LNCaP clone FGC (cell line): ENCODE measurements around the gene CREG2.
A peak's percentile ranks its signal among the peaks of the same experiment; 100 is the strongest.
"Not testable (repeated sequence)": the region's sequence is repeated elsewhere in the genome, so short reads cannot be mapped to it uniquely, and the experiment has no call there.

ENCODE experiments used
- DNase-seq: peaks from one replicate; pipeline ENCODE4 v3.0.0-alpha.2; 2011; ENCODE audit warnings: low read depth
- H3K4me3 ChIP-seq: 2 replicates; pipeline ENCODE4 v1.5.1; 2011; ENCODE audit warnings: mild to moderate bottlenecking, low read depth, low read length, control low read depth
- TF ChIP-seq, protein P1 (sequence below): IDR thresholded peaks from 2 replicates; pipeline ENCODE4 v1.5.1; 2012; ENCODE audit warnings: mild to moderate bottlenecking; ENCODE audit not compliant: control insufficient read depth, insufficient read depth; ENCODE audit errors: extremely low read depth

The CREG2 gene

DNA sequence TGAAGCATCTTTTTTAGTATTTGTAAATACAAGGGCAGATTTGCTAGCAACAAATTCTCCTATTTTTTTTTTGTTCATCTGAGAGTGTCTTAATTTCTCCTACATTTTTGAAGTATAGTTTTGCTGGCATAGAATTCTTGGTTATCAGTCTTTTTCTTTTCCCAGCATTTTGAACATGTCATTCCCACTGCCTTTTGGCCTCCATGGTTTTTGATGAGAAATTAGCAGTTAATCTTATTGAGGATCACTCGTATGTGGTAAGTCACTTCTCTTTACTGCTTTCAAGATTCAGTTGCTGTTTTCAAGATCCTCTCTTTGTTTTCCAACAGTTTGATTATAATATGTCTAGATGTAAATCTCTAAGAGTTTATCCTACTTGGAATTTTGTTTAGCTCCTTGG, 61.9 kb downstream of the CREG2 start:
- no peak for DNase-seq
- no peak overlapping the region for H3K4me3 ChIP-seq
- TF ChIP-seq, protein P1, sequence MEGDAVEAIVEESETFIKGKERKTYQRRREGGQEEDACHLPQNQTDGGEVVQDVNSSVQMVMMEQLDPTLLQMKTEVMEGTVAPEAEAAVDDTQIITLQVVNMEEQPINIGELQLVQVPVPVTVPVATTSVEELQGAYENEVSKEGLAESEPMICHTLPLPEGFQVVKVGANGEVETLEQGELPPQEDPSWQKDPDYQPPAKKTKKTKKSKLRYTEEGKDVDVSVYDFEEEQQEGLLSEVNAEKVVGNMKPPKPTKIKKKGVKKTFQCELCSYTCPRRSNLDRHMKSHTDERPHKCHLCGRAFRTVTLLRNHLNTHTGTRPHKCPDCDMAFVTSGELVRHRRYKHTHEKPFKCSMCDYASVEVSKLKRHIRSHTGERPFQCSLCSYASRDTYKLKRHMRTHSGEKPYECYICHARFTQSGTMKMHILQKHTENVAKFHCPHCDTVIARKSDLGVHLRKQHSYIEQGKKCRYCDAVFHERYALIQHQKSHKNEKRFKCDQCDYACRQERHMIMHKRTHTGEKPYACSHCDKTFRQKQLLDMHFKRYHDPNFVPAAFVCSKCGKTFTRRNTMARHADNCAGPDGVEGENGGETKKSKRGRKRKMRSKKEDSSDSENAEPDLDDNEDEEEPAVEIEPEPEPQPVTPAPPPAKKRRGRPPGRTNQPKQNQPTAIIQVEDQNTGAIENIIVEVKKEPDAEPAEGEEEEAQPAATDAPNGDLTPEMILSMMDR, result no peak

- H3K4me3 ChIP-seq, result not testable (repeated sequence)
Observed at GRCh38 chr2:101316568-101316967, 70.7 kb downstream of the CREG2 start.

GRCh38 chr2:101311696-101312017, 75.6 kb downstream of the CREG2 start:
- DNase-seq, result no peak
- TF ChIP-seq, protein P1, result no peak
- no peak overlapping the region for H3K4me3 ChIP-seq

More at GRCh38 chr2:101316568-101316967, 70.7 kb downstream of the CREG2 start:
- DNase-seq, result not testable (repeated sequence)

- no peak for DNase-seq
- TF ChIP-seq, protein P1, result no peak
- H3K4me3 ChIP-seq, result no peak overlapping the region
Observed at GRCh38 chr2:101310834-101311695, 76.2 kb downstream of the CREG2 start.

DNA sequence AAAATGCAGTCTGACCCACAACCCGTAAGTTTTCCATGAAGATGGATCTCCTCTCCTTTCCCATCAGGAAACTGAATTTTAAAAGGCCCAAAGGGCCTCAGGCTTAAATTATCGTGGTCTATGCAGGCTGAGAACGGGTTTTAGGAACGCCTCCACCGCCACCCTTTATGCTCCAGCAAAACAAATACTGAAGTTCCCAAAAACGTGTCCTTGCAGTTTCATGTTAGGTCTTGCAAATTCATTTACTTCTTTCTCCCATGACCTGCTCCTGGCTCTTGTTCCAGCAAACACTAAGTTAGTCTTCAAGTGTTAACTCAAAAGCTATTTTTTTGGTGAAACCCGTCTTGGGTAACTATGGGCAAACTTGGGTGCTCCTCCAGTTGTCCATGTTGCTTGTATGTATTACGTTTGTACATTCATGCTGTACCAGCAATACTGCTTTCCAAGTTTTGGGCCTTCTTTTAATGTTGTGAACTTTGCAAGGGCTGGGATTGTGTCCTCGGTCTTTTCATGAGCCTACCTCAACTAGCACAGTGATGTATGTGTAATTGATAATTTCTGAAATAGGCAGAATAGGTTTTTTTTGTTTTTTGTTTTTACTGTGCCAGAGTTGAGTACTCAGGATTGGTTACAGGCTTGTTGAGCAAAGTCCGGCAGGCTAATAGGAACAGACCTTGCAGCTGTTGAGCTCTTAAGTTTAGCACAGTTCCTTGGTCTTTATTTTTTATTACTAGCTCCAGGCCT, 77.0 kb downstream of the CREG2 start:
- TF ChIP-seq, protein P1, result no peak
- no peak overlapping the region for H3K4me3 ChIP-seq
- no peak for DNase-seq

- DNase-seq, result peak; percentile 52
- TF ChIP-seq, protein P1, result no peak
- peak within 1 kb of the TSS; percentile 85 for H3K4me3 ChIP-seq
Observed at GRCh38 chr2:101308432-101309210, 78.7 kb downstream of the CREG2 start, which contains the start of gene RNF149. Gene RNF149, minus strand, starts transcription at chr2:101308701. Its CDS starts 113 bp downstream, at chr2:101308588.
